Bronchial epithelial cell (primary cell): Measurements from ENCODE around the gene NEK5. TPM values are rescaled to one million over a fixed set of nuclear protein-coding genes. Genes with fewer than 3 reads are reported as not detected.

Experiments used
- DNase-seq: peaks from one replicate; pipeline ENCODE4 v3.0.0-alpha.2; 2010; ENCODE audit warnings: low read depth
- FAIRE-seq: peaks from 2 replicates; lab custom pipeline; 2011; peaks lifted over from hg19 to GRCh38; lab: Jason Lieb, UNC
- H3K27me3 ChIP-seq: 2 replicates; pipeline ENCODE4 v1.5.1; 2011; ENCODE audit warnings: low read length; ENCODE audit not compliant: control insufficient read depth, insufficient read depth
- H3K36me3 ChIP-seq: 2 replicates; pipeline ENCODE4 v1.5.1; 2011; ENCODE audit warnings: low read length; ENCODE audit not compliant: control insufficient read depth, insufficient read depth
- H3K4me3 ChIP-seq: 2 replicates; pipeline ENCODE4 v1.5.1; 2011; ENCODE audit warnings: mild to moderate bottlenecking, low read depth, low read length, control low read depth
- CTCF ChIP-seq: IDR thresholded peaks from 2 replicates; pipeline ENCODE4 v1.5.1; 2011; ENCODE audit warnings: mild to moderate bottlenecking, moderate library complexity, low read length, control low read depth, inconsistent platforms; ENCODE audit not compliant: insufficient read depth, severe bottlenecking
- total RNA-seq: library from RNA; depleted of rRNA; stranded (reverse); fragments of >200 nt; gene quantifications from 2 replicates; pipeline ENCODE4 v1.2.1, GENCODE V29; 2014

Gene NEK5
- total RNA-seq, 1 donor from 2014 or later = 0.26 TPM

GRCh38 chr13:52127783-52128702 is 830 bp downstream of the NEK5 start:
- no peaks in the 10 kb centered on the region for H3K27me3 ChIP-seq
- no peaks in the 10 kb centered on the region for H3K36me3 ChIP-seq
- peak overlapping the region; percentile 65 for H3K4me3 ChIP-seq
- DNase-seq (peak; percentile 76), FAIRE-seq (no peak)
- peak; percentile 73 for TF ChIP-seq CTCF

- FAIRE-seq (no peak), DNase-seq (no peak)
- H3K27me3 ChIP-seq = no peaks in the 10 kb centered on the region
- H3K4me3 ChIP-seq = no peak overlapping the region
- H3K36me3 ChIP-seq = no peaks in the 10 kb centered on the region
- no peak for TF ChIP-seq CTCF
These were observed 1.5 kb downstream of the NEK5 start for GRCh38 chr13:52127378-52127777.

- no peak for DNase-seq
- no peak for FAIRE-seq
- Histone ChIP-seq H3K4me3 (no peak overlapping the region), H3K27me3 (peaks cover 2% of the 10 kb centered on the region), H3K36me3 (no peaks in the 10 kb centered on the region)
- TF ChIP-seq CTCF = no peak
These were observed 3.3 kb downstream of the NEK5 start for GRCh38 chr13:52125547-52125946.

GRCh38 chr13:52118595-52118994 is 10.3 kb downstream of the NEK5 start:
- peaks cover 2% of the 10 kb centered on the region for H3K27me3 ChIP-seq
- DNase-seq (no peak), FAIRE-seq (no peak)
- H3K36me3 ChIP-seq = no peaks in the 10 kb centered on the region
- no peak overlapping the region for H3K4me3 ChIP-seq
- no peak for TF ChIP-seq CTCF

- no peaks in the 10 kb centered on the region for H3K36me3 ChIP-seq
- no peak overlapping the region for H3K4me3 ChIP-seq
- H3K27me3 ChIP-seq = peaks cover 2% of the 10 kb centered on the region
- no peak for DNase-seq
- FAIRE-seq = no peak
- TF ChIP-seq CTCF = no peak
These were observed 10.8 kb downstream of the NEK5 start for GRCh38 chr13:52118095-52118494.

GRCh38 chr13:52112591-52112990 is 16.3 kb downstream of the NEK5 start:
- no peak for DNase-seq
- no peak for FAIRE-seq
- TF ChIP-seq CTCF = no peak
- Histone ChIP-seq H3K27me3 (no peaks in the 10 kb centered on the region), H3K4me3 (no peak overlapping the region), H3K36me3 (no peaks in the 10 kb centered on the region)
